ACC112 (cell line): Measurements from ENCODE around the gene TCEA3.
A peak's percentile ranks its signal among the peaks of the same experiment; 100 is the strongest.
"Not testable (repeated sequence)": the region's sequence is repeated elsewhere in the genome, so short reads cannot be mapped to it uniquely, and the experiment has no call there.

Experiments used
- H2AFZ ChIP-seq: fragments of 200-600 bp; sonication (generic); one replicate; pipeline ENCODE4 v1.6.0; 2017; ENCODE audit warnings: antibody characterized with exemption, low read length; ENCODE audit not compliant: unreplicated experiment
- H3K27ac ChIP-seq: fragments of 200-600 bp; sonication (generic); 2 replicates; pipeline ENCODE4 v1.5.1; 2014; ENCODE audit warnings: low read depth, mild to moderate bottlenecking, antibody characterized with exemption, low read length, moderate library complexity
- H3K27me3 ChIP-seq: fragments of 200-600 bp; sonication (generic); 2 replicates; pipeline ENCODE4 v1.6.1; 2014; ENCODE audit warnings: mild to moderate bottlenecking, antibody characterized with exemption, low read length, moderate library complexity, mixed read lengths; ENCODE audit not compliant: insufficient read depth
- H3K36me3 ChIP-seq: fragments of 200-600 bp; sonication (generic); 2 replicates; pipeline ENCODE4 v1.6.1; 2016; ENCODE audit warnings: mild to moderate bottlenecking, antibody characterized with exemption, low read length, moderate library complexity, mixed read lengths; ENCODE audit not compliant: insufficient read depth
- H3K4me1 ChIP-seq: fragments of 200-600 bp; sonication (generic); one replicate; pipeline ENCODE4 v1.6.1; 2016; ENCODE audit warnings: low read length, mixed read lengths; ENCODE audit not compliant: insufficient read depth, unreplicated experiment, control insufficient read depth
- H3K4me3 ChIP-seq: fragments of 200-600 bp; sonication (generic); 2 replicates; pipeline ENCODE4 v1.5.1; 2014; ENCODE audit warnings: mild to moderate bottlenecking, low read depth, low read length
- H3K79me2 ChIP-seq: fragments of 200-600 bp; sonication (generic); one replicate; pipeline ENCODE4 v1.6.0; 2016; ENCODE audit warnings: low read length; ENCODE audit not compliant: control insufficient read depth, unreplicated experiment, insufficient read depth

TCEA3 gene

GRCh38 chr1:23393706-23394105 is 30.8 kb downstream of the TCEA3 start:
- Histone ChIP-seq H3K27ac (peak overlapping the region; percentile 90), H3K4me1 (peaks cover 25% of the 10 kb centered on the region), H3K36me3 (no peaks in the 10 kb centered on the region), H2AFZ (peak overlapping the region; percentile 35), H3K27me3 (no peaks in the 10 kb centered on the region), H3K79me2 (no peaks in the 10 kb centered on the region), H3K4me3 (peak overlapping the region; percentile 44; the same call in 1 of the 2 replicates)

- H3K79me2 ChIP-seq: no peaks in the 10 kb centered on the region
- H3K4me3 ChIP-seq: no peak overlapping the region
- H3K27me3 ChIP-seq: no peaks in the 10 kb centered on the region
- H3K36me3 ChIP-seq: no peaks in the 10 kb centered on the region
- no peak overlapping the region for H3K27ac ChIP-seq
- H2AFZ ChIP-seq: no peak overlapping the region
- H3K4me1 ChIP-seq: peaks cover 25% of the 10 kb centered on the region
These were observed 32.3 kb downstream of the TCEA3 start for GRCh38 chr1:23392125-23392855.

GRCh38 chr1:23389837-23390321 is 34.7 kb downstream of the TCEA3 start:
- Histone ChIP-seq H3K36me3 (no peaks in the 10 kb centered on the region), H3K4me3 (no peak overlapping the region), H2AFZ (no peak overlapping the region), H3K79me2 (no peaks in the 10 kb centered on the region), H3K27me3 (no peaks in the 10 kb centered on the region), H3K4me1 (peaks cover 27% of the 10 kb centered on the region), H3K27ac (no peak overlapping the region)

- H3K36me3 ChIP-seq: no peaks in the 10 kb centered on the region
- no peaks in the 10 kb centered on the region for H3K79me2 ChIP-seq
- H3K27me3 ChIP-seq: no peaks in the 10 kb centered on the region
- no peak overlapping the region for H3K4me3 ChIP-seq
- peaks cover 21% of the 10 kb centered on the region for H3K4me1 ChIP-seq
- no peak overlapping the region for H2AFZ ChIP-seq
- no peak overlapping the region for H3K27ac ChIP-seq
These were observed 37.1 kb downstream of the TCEA3 start for GRCh38 chr1:23387494-23387893.

- Histone ChIP-seq H2AFZ (no peak overlapping the region), H3K36me3 (no peaks in the 10 kb centered on the region), H3K27ac (peak overlapping the region; percentile 38; the same call in 1 of the 2 replicates)
These were observed 39.4 kb downstream of the TCEA3 start for GRCh38 chr1:23385119-23385621.

GRCh38 chr1:23384312-23385058 is 40.1 kb downstream of the TCEA3 start:
- no peak overlapping the region for H2AFZ ChIP-seq
- peaks cover 21% of the 10 kb centered on the region for H3K4me1 ChIP-seq
- H3K27me3 ChIP-seq: no peaks in the 10 kb centered on the region
- peak overlapping the region; percentile 38; the same call in 1 of the 2 replicates for H3K27ac ChIP-seq
- no peaks in the 10 kb centered on the region for H3K36me3 ChIP-seq
- no peak overlapping the region for H3K4me3 ChIP-seq
- H3K79me2 ChIP-seq: no peaks in the 10 kb centered on the region

More at GRCh38 chr1:23385119-23385621, 39.4 kb downstream of the TCEA3 start:
- Histone ChIP-seq H3K27me3 (no peaks in the 10 kb centered on the region), H3K79me2 (no peaks in the 10 kb centered on the region), H3K4me3 (no peak overlapping the region), H3K4me1 (peaks cover 21% of the 10 kb centered on the region)

GRCh38 chr1:23383577-23384311 is 40.8 kb downstream of the TCEA3 start:
- no peaks in the 10 kb centered on the region for H3K79me2 ChIP-seq
- no peaks in the 10 kb centered on the region for H3K36me3 ChIP-seq
- H3K4me1 ChIP-seq: peaks cover 21% of the 10 kb centered on the region
- no peak overlapping the region for H3K27ac ChIP-seq
- H3K4me3 ChIP-seq: no peak overlapping the region
- no peak overlapping the region for H2AFZ ChIP-seq
- no peaks in the 10 kb centered on the region for H3K27me3 ChIP-seq

- no peak overlapping the region for H3K27ac ChIP-seq
- no peak overlapping the region for H3K4me3 ChIP-seq
- H3K27me3 ChIP-seq: no peaks in the 10 kb centered on the region
- no peaks in the 10 kb centered on the region for H3K79me2 ChIP-seq
- H3K36me3 ChIP-seq: no peaks in the 10 kb centered on the region
- peaks cover 36% of the 10 kb centered on the region for H3K4me1 ChIP-seq
- no peak overlapping the region for H2AFZ ChIP-seq
These were observed 43.2 kb downstream of the TCEA3 start for GRCh38 chr1:23381233-23381885.

- H3K27ac ChIP-seq: no peak overlapping the region
- H2AFZ ChIP-seq: no peak overlapping the region
- no peak overlapping the region for H3K4me3 ChIP-seq
- H3K27me3 ChIP-seq: no peaks in the 10 kb centered on the region
- no peaks in the 10 kb centered on the region for H3K36me3 ChIP-seq
- peaks cover 38% of the 10 kb centered on the region for H3K4me1 ChIP-seq
- no peaks in the 10 kb centered on the region for H3K79me2 ChIP-seq
These were observed 43.8 kb downstream of the TCEA3 start for GRCh38 chr1:23380719-23381118.

- not testable (repeated sequence) for H3K27me3 ChIP-seq, H3K79me2 ChIP-seq, H2AFZ ChIP-seq, H3K27ac ChIP-seq, H3K4me3 ChIP-seq, H3K36me3 ChIP-seq
- H3K4me1 ChIP-seq: peaks cover 34% of the 10 kb centered on the region
These were observed 44.3 kb downstream of the TCEA3 start for GRCh38 chr1:23380236-23380635.
